Fibroblast of the aortic adventitia (primary cell): ENCODE data around the gene CIC. TPM values are rescaled to one million over a fixed set of nuclear protein-coding genes. Genes with fewer than 3 reads are reported as not detected.

Experiments
- DNase-seq: peaks from one replicate; pipeline ENCODE4 v3.0.0-alpha.2; 2010; ENCODE audit warnings: low read depth
- H3K4me3 ChIP-seq: 2 replicates; pipeline ENCODE4 v1.5.1; 2011; ENCODE audit warnings: low read depth, mild to moderate bottlenecking, control low read depth, low read length, moderate library complexity
- total RNA-seq: library from RNA; depleted of rRNA; stranded (reverse); fragments of >200 nt; gene quantifications from 2 replicates; pipeline ENCODE4 v1.2.3, GENCODE V29; 2012; ENCODE audit warnings: low replicate concordance
- TF ChIP-seq, protein P1 (sequence below): IDR thresholded peaks from 2 replicates; pipeline ENCODE4 v1.5.1; 2011; ENCODE audit warnings: mild to moderate bottlenecking, low read length, control low read depth, inconsistent platforms; ENCODE audit not compliant: insufficient read depth

The CIC gene
- 35.3 and 36.1 TPM in 2 replicates for total RNA-seq

GRCh38 chr19:42268704-42269477 lies at the start of gene CIC:
TSS of gene CIC (plus strand) at chr19:42269252. CDS start at chr19:42271784, 2,532 bp downstream.
- TF ChIP-seq, protein P1, sequence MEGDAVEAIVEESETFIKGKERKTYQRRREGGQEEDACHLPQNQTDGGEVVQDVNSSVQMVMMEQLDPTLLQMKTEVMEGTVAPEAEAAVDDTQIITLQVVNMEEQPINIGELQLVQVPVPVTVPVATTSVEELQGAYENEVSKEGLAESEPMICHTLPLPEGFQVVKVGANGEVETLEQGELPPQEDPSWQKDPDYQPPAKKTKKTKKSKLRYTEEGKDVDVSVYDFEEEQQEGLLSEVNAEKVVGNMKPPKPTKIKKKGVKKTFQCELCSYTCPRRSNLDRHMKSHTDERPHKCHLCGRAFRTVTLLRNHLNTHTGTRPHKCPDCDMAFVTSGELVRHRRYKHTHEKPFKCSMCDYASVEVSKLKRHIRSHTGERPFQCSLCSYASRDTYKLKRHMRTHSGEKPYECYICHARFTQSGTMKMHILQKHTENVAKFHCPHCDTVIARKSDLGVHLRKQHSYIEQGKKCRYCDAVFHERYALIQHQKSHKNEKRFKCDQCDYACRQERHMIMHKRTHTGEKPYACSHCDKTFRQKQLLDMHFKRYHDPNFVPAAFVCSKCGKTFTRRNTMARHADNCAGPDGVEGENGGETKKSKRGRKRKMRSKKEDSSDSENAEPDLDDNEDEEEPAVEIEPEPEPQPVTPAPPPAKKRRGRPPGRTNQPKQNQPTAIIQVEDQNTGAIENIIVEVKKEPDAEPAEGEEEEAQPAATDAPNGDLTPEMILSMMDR = no peak

GRCh38 chr19:42219812-42220750 lies 49.0 kb upstream of the CIC start, which contains the start of gene ZNF526:
TSS of gene ZNF526 (plus strand) at chr19:42220312. CDS start at chr19:42224404, 4,092 bp downstream.
- TF ChIP-seq, protein P1 = no peak
- DNase-seq = peak; percentile 96
- peak within 1 kb of the TSS; percentile 92 for H3K4me3 ChIP-seq

More at GRCh38 chr19:42268704-42269477, at the start of gene CIC:
- peak within 1 kb of the TSS; percentile 95 for H3K4me3 ChIP-seq
- peak; percentile 100 for DNase-seq

DNA sequence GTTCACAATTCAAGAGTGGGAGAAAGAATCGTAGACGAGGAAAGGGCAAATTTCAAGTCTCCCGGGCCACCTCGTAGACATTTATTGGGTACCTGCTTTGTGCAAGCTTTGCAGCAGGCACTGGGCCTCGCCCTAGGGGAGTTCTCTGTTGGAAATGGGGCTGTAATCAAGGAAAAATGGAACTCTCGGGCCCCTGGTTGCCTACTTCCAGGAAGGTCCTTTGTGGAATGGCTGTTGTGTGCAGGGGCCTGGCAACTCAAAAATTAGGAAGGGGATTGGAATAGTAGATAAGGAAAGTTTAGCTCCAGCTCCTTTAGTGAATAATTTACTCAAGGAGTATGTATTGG lies 48.3 kb upstream of the CIC start:
- DNase-seq = no peak
- TF ChIP-seq, protein P1 = no peak
- peak overlapping the region; percentile 92 for H3K4me3 ChIP-seq

GRCh38 chr19:42224940-42225717 lies 43.9 kb upstream of the CIC start:
- TF ChIP-seq, protein P1 = no peak
- DNase-seq = no peak
- H3K4me3 ChIP-seq = no peak overlapping the region

DNA sequence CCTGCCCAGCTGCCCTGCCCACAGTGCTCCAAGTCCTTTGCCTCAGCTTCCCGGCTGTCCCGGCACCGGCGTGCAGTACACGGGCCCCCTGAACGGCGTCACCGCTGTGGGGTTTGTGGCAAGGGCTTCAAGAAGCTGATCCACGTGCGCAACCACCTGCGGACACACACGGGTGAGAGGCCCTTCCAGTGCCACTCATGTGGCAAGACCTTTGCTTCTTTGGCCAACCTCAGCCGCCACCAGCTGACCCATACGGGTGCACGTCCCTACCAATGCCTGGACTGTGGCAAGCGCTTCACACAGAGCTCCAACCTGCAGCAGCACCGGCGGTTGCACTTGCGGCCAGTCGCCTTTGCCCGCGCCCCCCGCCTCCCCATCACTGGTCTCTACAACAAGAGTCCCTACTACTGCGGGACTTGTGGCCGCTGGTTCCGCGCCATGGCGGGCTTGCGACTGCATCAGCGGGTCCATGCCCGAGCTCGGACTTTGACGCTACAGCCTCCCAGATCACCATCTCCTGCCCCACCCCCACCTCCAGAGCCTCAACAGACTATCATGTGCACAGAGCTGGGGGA lies 43.2 kb upstream of the CIC start:
- TF ChIP-seq, protein P1 = no peak
- no peak for DNase-seq
- H3K4me3 ChIP-seq = no peak overlapping the region

- H3K4me3 ChIP-seq = no peak overlapping the region
- DNase-seq = no peak
- TF ChIP-seq, protein P1 = no peak
Measured at GRCh38 chr19:42226886-42227285, 42.2 kb upstream of the CIC start.
